Tibial artery (tissue), 4 donors: Measurements from ENCODE around the gene MEGF10.
"Not testable (repeated sequence)": the region's sequence is repeated elsewhere in the genome, so short reads cannot be mapped to it uniquely, and the experiment has no call there.

Source experiments
- DNase-seq, 2 donors: peaks; one replicate each; pipeline ENCODE4 v3.0.0-alpha.2; 2019
- H3K27ac ChIP-seq, 2 donors: fragments of 200-600 bp; sonication (generic) in 1 of 2; 1 replicate in 1 of 2; 2 replicates in 1 of 2; pipeline ENCODE4 v1.5.1; 2018 to 2019; ENCODE audit warnings: mild to moderate bottlenecking in 1 of 2
- H3K27me3 ChIP-seq, 2 donors: fragments of 200-600 bp; sonication (generic) in 1 of 2; one replicate each; pipeline versions ENCODE4 v1.5.1 to v1.6.0; 2016 to 2019
- H3K36me3 ChIP-seq, 3 donors: fragments of 200-600 bp; sonication (generic) in 2 of 3; one replicate each; pipeline ENCODE4 v1.5.1; 2016 to 2019; ENCODE audit warnings: mild to moderate bottlenecking in 2 of 3
- H3K4me1 ChIP-seq, 4 donors: fragments of 200-600 bp; sonication (generic) in 2 of 4; 1 replicate in 3 of 4; 2 replicates in 1 of 4; pipeline ENCODE4 v1.5.1; 2016 to 2019
- H3K4me3 ChIP-seq, 2 donors: fragments of 200-600 bp; sonication (generic) in 1 of 2; 1 replicate in 1 of 2; 2 replicates in 1 of 2; pipeline ENCODE4 v1.5.1; 2018 to 2019; ENCODE audit warnings: mild to moderate bottlenecking in 2 of 2
- H3K9me3 ChIP-seq, 3 donors: fragments of 200-600 bp; sonication (generic) in 1 of 3; one replicate each; pipeline ENCODE4 v1.5.1; 2016 to 2019
- intact Hi-C: fragments of 100-400 bp; cut with DNase I; formaldehyde crosslinking; loops from one replicate; pipeline ENCODE4 v1.15.0; 2023; ENCODE audit warnings: low total_unique reads
- TF ChIP-seq, protein P1 (sequence below), 2 experiments: fragments of 200-600 bp in 1 of 2; fragments of 450-650 bp in 1 of 2; IDR thresholded peaks; one replicate each; pipeline ENCODE4 v1.5.1; 2017 to 2019; ENCODE audit warnings: antibody characterized with exemption in 2 of 2, mild to moderate bottlenecking in 1 of 2, moderate library complexity in 1 of 2

Gene MEGF10

DNA sequence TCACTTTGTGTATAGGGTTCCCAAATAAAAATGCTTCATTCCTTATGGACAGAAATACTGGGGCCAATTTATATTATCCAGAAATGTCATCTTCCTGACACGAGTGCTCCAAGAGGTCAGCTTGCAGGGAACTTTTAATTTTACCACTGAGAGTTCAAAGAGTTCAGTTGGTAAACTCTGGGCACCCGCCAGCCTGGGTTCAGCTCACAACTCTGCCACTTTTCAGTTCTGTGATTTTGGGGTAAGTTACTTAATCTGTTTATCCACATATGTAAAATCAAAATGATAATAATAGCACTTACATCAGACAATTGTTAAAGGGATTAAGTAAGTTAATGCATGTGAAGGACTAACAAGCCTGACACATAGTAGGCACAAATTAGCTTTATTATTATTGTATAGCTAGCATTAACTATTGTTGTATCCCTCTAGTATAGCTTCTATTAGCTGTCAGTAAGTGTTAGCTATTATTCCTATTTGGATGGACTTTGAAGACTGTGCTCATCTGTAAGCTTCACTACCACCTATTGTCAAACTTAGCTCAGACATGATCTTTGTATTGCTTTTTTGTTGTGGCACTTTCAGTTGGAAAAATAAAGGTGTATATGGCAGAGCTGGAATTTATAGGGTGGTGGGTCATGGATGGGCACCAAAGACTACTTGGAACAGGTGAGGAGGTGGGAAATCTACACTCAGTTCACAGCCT, 1.6 kb downstream of the MEGF10 start:
- peaks cover 0 to 14% (median 0%) of the 10 kb centered on the region in 3 donors for H3K9me3 ChIP-seq
- intact Hi-C loops, result no loop called here
- H3K4me1 ChIP-seq, result peaks cover 0 to 9% (median 4%) of the 10 kb centered on the region in 4 donors
- H3K36me3 ChIP-seq, result no peaks in the 10 kb centered on the region
- no peak overlapping the region for H3K27ac ChIP-seq
- no peak for DNase-seq
- H3K4me3 ChIP-seq, result no peak overlapping the region
- H3K27me3 ChIP-seq, result peaks cover 0 to 21% of the 10 kb centered on the region in 2 donors
- TF ChIP-seq, protein P1, sequence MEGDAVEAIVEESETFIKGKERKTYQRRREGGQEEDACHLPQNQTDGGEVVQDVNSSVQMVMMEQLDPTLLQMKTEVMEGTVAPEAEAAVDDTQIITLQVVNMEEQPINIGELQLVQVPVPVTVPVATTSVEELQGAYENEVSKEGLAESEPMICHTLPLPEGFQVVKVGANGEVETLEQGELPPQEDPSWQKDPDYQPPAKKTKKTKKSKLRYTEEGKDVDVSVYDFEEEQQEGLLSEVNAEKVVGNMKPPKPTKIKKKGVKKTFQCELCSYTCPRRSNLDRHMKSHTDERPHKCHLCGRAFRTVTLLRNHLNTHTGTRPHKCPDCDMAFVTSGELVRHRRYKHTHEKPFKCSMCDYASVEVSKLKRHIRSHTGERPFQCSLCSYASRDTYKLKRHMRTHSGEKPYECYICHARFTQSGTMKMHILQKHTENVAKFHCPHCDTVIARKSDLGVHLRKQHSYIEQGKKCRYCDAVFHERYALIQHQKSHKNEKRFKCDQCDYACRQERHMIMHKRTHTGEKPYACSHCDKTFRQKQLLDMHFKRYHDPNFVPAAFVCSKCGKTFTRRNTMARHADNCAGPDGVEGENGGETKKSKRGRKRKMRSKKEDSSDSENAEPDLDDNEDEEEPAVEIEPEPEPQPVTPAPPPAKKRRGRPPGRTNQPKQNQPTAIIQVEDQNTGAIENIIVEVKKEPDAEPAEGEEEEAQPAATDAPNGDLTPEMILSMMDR (IDR thresholded peaks at IDR 0.05), result no peak

DNA sequence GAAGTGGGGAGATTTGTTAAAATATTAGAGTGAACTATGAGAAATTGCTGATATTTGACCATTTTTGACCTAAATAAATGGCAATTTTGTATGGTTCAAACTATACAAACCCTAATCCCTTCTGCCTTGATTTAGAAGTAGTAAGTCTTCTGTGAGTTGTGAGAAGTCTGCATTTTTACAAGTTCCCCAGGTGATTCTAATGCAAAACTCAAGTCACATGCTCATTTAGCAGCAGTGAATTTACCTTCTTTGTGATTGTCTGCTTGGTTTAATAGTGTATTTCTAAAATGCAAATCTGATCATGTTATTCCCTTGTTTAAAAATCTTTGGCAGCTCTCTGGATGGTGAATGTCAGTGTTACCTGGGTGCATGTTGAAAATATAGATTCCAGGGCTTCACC, 2.8 kb downstream of the MEGF10 start:
- peaks cover 0 to 21% of the 10 kb centered on the region in 2 donors for H3K27me3 ChIP-seq
- no peak overlapping the region for H3K4me3 ChIP-seq
- peaks cover 0 to 9% (median 4%) of the 10 kb centered on the region in 4 donors for H3K4me1 ChIP-seq
- intact Hi-C loops, result no loop called here
- TF ChIP-seq, protein P1 (IDR thresholded peaks at IDR 0.05), result no peak
- no peak for DNase-seq
- H3K27ac ChIP-seq, result no peak overlapping the region
- H3K36me3 ChIP-seq, result no peaks in the 10 kb centered on the region
- H3K9me3 ChIP-seq, result peaks cover 0 to 10% (median 0%) of the 10 kb centered on the region in 3 donors

DNA sequence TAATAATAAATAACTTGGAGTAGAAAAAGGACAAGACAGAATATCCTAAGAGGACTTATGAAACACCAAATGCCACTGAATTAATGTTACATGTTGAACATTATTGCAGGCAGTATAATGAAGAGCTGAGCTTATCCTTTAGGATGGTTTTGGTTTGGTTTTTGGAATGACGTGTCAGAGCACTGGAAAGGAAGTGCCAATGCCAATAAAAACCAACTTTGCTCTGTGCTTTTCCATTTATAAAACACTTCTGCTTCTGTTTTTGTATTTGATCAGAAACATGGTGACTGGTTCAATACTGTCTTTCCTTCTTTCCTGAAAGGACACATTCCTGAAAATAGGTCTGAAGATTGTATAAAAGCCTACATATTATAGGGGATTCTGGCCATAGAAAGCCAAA, 4.2 kb downstream of the MEGF10 start:
- intact Hi-C loops, result no loop called here
- Histone ChIP-seq H3K27ac (no peak overlapping the region), H3K9me3 (no peaks in the 10 kb centered on the region), H3K36me3 (no peaks in the 10 kb centered on the region), H3K27me3 (peaks cover 0 to 20% of the 10 kb centered on the region in 2 donors), H3K4me1 (peaks cover 0 to 9% (median 4%) of the 10 kb centered on the region in 4 donors), H3K4me3 (no peak overlapping the region)
- DNase-seq, result no peak
- TF ChIP-seq, protein P1 (IDR thresholded peaks at IDR 0.05), result no peak

DNA sequence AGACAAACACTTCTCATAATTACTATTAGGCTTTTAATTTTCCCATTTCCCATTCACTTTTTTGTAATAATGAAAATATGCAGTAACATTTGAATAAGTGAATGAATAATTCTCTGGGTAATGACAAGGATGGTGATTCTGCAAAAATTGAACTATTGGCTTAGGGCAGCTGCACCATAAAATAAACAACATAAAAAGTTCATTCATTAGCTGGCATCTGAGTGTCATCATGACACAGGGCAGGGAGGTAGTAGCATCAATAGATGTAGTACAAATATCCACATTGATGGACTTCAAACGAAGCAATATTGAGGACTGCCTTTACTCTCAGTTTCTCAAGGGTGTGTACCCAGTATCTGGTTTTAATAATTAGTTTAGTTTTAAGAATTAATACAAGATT, 4.9 kb downstream of the MEGF10 start:
- intact Hi-C loops, result no loop called here
- TF ChIP-seq, protein P1 (IDR thresholded peaks at IDR 0.05), result no peak
- Histone ChIP-seq H3K27me3 (peaks cover 0 to 14% of the 10 kb centered on the region in 2 donors), H3K36me3 (no peaks in the 10 kb centered on the region), H3K9me3 (no peaks in the 10 kb centered on the region), H3K4me1 (peaks cover 0 to 4% (median 1%) of the 10 kb centered on the region in 4 donors), H3K4me3 (no peak overlapping the region), H3K27ac (no peak overlapping the region)
- DNase-seq, result no peak

DNA sequence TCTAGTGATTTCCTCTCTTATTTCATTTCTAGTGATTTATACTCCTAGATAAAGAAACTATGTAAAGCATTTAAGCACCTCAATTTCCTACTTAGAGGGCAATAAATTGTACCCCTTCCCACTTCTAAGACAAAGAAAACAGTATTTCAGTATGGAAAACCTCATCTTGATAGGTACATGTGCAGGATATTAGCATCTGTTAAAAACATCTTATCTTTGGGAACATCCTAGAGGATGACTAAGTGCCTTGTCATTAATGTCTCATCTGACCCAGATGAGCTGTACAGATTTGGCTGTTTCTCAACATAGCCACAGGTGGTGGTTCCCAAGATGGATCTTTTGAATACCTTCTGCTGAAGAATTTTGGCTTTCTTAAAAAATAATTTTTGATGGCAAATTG, 5.7 kb downstream of the MEGF10 start:
- Histone ChIP-seq H3K36me3 (no peaks in the 10 kb centered on the region), H3K4me3 (no peak overlapping the region), H3K4me1 (no peaks in the 10 kb centered on the region), H3K9me3 (no peaks in the 10 kb centered on the region), H3K27me3 (peaks cover 0 to 8% of the 10 kb centered on the region in 2 donors), H3K27ac (no peak overlapping the region)
- DNase-seq, result no peak
- TF ChIP-seq, protein P1 (IDR thresholded peaks at IDR 0.05), result no peak
- intact Hi-C loops, result no loop called here

DNA sequence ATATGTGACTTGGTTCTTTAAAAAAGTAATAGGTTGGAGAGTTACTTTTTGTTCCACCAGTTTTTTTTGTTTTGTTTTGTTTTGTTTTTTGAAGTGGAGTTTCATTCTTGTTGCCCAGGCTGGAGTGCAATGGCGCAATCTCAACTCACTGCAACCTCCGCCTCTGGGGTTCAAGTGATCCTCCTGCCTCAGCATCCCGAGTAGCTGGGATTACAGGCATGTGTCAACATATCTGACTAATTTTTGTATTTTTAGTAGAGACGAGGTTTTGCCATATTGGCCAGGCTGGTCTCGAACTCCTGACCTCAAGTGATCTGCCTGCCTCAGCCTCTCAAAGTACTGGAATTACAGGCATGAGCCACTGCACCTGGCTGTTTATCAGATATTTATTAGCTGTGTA, 6.3 kb downstream of the MEGF10 start:
- H3K4me1 ChIP-seq, intact Hi-C loops: not testable (repeated sequence)

More for the DNA sequence above, 6.3 kb downstream of the MEGF10 start:
- not testable (repeated sequence) for H3K36me3 ChIP-seq, H3K4me3 ChIP-seq, H3K27me3 ChIP-seq, H3K9me3 ChIP-seq, H3K27ac ChIP-seq, DNase-seq
